Upper lobe of left lung (tissue), 6 donors: ENCODE results near the gene RGS7. TPM values are rescaled to one million over a fixed set of nuclear protein-coding genes. Genes with fewer than 3 reads are reported as not detected.

Source experiments
- ATAC-seq, 2 donors: fragments of 200-7000 bp; cut with Tn5 transposase; one replicate each; pipeline ENCODE4 v1.9.1; 2022; ENCODE audit warnings: mild to moderate bottlenecking in 2 of 2, moderate library complexity in 2 of 2; ENCODE audit not compliant: low FRiP score in 2 of 2
- DNase-seq, 2 donors: peaks; one replicate each; pipeline ENCODE4 v3.0.0-alpha.2; 2019 to 2020
- H3K27ac ChIP-seq, 4 donors: fragments of 200-600 bp; sonication (generic); one replicate each; pipeline ENCODE4 v1.5.1; 2016 to 2019
- H3K27me3 ChIP-seq, 4 donors: fragments of 200-600 bp; sonication (generic); one replicate each; pipeline ENCODE4 v1.5.1; 2017 to 2019
- H3K36me3 ChIP-seq, 4 donors: fragments of 200-600 bp; sonication (generic); one replicate each; pipeline ENCODE4 v1.5.1; 2016 to 2019
- H3K4me1 ChIP-seq, 4 donors: fragments of 200-600 bp; sonication (generic); one replicate each; pipeline ENCODE4 v1.5.1; 2018 to 2019
- H3K4me3 ChIP-seq, 4 donors: fragments of 200-600 bp; sonication (generic); one replicate each; pipeline ENCODE4 v1.5.1; 2017 to 2019; ENCODE audit warnings: mild to moderate bottlenecking in 2 of 4, moderate library complexity in 1 of 4
- H3K9me3 ChIP-seq, 4 donors: fragments of 200-600 bp; sonication (generic); one replicate each; pipeline ENCODE4 v1.5.1; 2018 to 2019
- CTCF ChIP-seq, 6 experiments: fragments of 450-650 bp in 4 of 6; fragments of 200-600 bp in 2 of 6; sonication (generic) in 2 of 6; IDR thresholded peaks; one replicate each; pipeline ENCODE4 v1.5.1; 2016 to 2019; ENCODE audit warnings: antibody characterized with exemption in 6 of 6
- EP300 ChIP-seq, 4 donors: sonication (generic); formaldehyde crosslinking; IDR thresholded peaks; one replicate each; pipeline ENCODE4 v1.5.1; 2017; ENCODE audit warnings: antibody characterized with exemption in 4 of 4, control low read depth in 2 of 4
- POLR2A ChIP-seq, 4 donors: fragments of 450-650 bp; IDR thresholded peaks; one replicate each; pipeline ENCODE4 v1.5.1; 2016 to 2017; ENCODE audit warnings: antibody characterized with exemption in 4 of 4, mild to moderate bottlenecking in 2 of 4
- POLR2AphosphoS5 ChIP-seq, 2 donors: sonication (generic); formaldehyde crosslinking; IDR thresholded peaks; one replicate each; pipeline ENCODE4 v1.5.1; 2017; ENCODE audit warnings: antibody characterized with exemption in 2 of 2
- WGBS, 2 donors: methylation state at CpG; one replicate each; pipeline ENCODE4 v1.1.5; 2017 to 2018; 5-methylcytosine and 5-hydroxymethylcytosine counted together
- total RNA-seq, 6 donors: library from RNA; depleted of rRNA in 4 of 6; stranded (reverse); fragments of >200 nt in 4 of 6; gene quantifications; one replicate each; pipeline versions ENCODE4 v1.1.0 to v1.2.1, GENCODE V29; 2016 to 2021
- donor health status: DM: no; HTN: no; CAD: no; lungs with moderate emphysema.
- donor health status: DM: no; HTN: yes; CAD: no; lungs with severe emphysema.

Gene RGS7
- total RNA-seq, 6 donors from 2014 or later, result 0.15 TPM; not detected in 5

GRCh38 chr1:240827786-240828185, 529.2 kb downstream of the RGS7 start:
- Histone ChIP-seq H3K27me3 (no peaks in the 10 kb centered on the region), H3K27ac (no peak overlapping the region), H3K4me3 (no peak overlapping the region), H3K36me3 (no peaks in the 10 kb centered on the region), H3K9me3 (no peaks in the 10 kb centered on the region), H3K4me1 (no peaks in the 10 kb centered on the region)
- WGBS, 2 donors, result 76 to 89% methylated on average over 1 of the region's 1 CpG
- no peak for DNase-seq
- no peak for TF ChIP-seq POLR2A (IDR thresholded peaks at IDR 0.05)
- no peak for TF ChIP-seq POLR2AphosphoS5 (IDR thresholded peaks at IDR 0.05)
- TF ChIP-seq EP300 (IDR thresholded peaks at IDR 0.05), result no peak
- TF ChIP-seq CTCF (IDR thresholded peaks at IDR 0.05), result no peak
- ATAC-seq, result no peak

DNA sequence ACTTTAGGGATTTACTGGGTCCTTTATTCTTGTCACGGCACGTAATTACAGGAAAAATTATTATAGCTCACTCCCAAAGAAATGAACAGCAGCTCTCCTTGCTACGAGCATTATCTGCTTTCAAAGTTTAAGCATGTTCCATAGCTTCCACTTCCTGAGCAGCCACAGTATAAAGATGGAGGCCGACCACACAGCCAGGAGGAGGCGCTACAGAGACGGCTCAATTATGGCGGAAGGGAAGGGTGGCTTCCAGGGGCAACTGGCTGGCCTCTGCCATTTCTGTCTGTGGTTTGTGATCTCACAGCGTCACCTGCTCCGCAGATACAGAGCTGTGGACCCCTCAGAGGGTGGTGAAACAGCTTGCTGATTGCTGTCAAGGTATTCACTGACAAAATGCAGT, 532.8 kb downstream of the RGS7 start:
- Histone ChIP-seq H3K4me1 (no peaks in the 10 kb centered on the region), H3K27me3 (no peaks in the 10 kb centered on the region), H3K27ac (no peak overlapping the region), H3K4me3 (no peak overlapping the region), H3K9me3 (no peaks in the 10 kb centered on the region), H3K36me3 (no peaks in the 10 kb centered on the region)
- ATAC-seq (no peak), DNase-seq (no peak)
- WGBS, 2 donors, result 81 to 91% methylated on average over 7 to 9 of the region's 9 CpGs
- no peak for TF ChIP-seq POLR2AphosphoS5 (IDR thresholded peaks at IDR 0.05)

GRCh38 chr1:240823357-240823756, 533.6 kb downstream of the RGS7 start:
- H3K27me3 ChIP-seq, result no peaks in the 10 kb centered on the region
- no peak overlapping the region for H3K4me3 ChIP-seq
- ATAC-seq, result peak; percentile 31 to 65
- H3K4me1 ChIP-seq, result no peaks in the 10 kb centered on the region
- WGBS, 2 donors, result 93 to 100% methylated on average over 3 to 24 of the region's 31 CpGs
- no peak overlapping the region for H3K27ac ChIP-seq
- no peaks in the 10 kb centered on the region for H3K36me3 ChIP-seq
- no peaks in the 10 kb centered on the region for H3K9me3 ChIP-seq
- TF ChIP-seq POLR2AphosphoS5 (IDR thresholded peaks at IDR 0.05), result no peak
- TF ChIP-seq CTCF (IDR thresholded peaks at IDR 0.05), result no peak
- no peak for TF ChIP-seq POLR2A (IDR thresholded peaks at IDR 0.05)
- TF ChIP-seq EP300 (IDR thresholded peaks at IDR 0.05), result no peak
- DNase-seq, result peak in 1 of 2 donors; percentile 84

DNA sequence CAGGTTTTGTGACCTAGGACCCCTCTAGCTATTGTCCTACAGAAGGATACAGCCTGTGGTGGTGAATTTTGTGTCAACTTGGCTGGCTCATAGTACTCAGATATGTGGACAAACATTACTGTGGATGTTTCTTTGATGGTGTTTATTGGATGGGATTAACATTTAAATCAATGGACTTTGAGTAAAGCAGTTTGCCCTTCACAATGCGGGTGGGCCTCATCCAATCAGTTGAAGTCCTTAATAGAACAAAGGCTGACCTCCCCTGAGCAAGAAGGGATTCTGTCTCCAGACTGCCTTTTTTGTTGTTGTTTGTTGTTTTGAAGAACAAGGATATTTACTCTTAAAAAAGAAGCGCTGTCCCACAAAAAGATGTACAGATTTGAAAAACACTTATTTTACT, 535.1 kb downstream of the RGS7 start:
- Histone ChIP-seq H3K4me1 (no peaks in the 10 kb centered on the region), H3K4me3 (no peak overlapping the region), H3K27ac (no peak overlapping the region), H3K27me3 (no peaks in the 10 kb centered on the region), H3K36me3 (no peaks in the 10 kb centered on the region), H3K9me3 (no peaks in the 10 kb centered on the region)
- TF ChIP-seq CTCF (IDR thresholded peaks at IDR 0.05), result no peak
- no peak for TF ChIP-seq POLR2AphosphoS5 (IDR thresholded peaks at IDR 0.05)
- DNase-seq, result no peak
- WGBS, 2 donors, result 91 to 93% methylated on average over 2 of the region's 2 CpGs
- no peak for ATAC-seq

- no peaks in the 10 kb centered on the region for H3K4me1 ChIP-seq
- no peak for DNase-seq
- ATAC-seq, result no peak
- TF ChIP-seq CTCF (IDR thresholded peaks at IDR 0.05) (no peak), POLR2A (IDR thresholded peaks at IDR 0.05) (no peak), EP300 (IDR thresholded peaks at IDR 0.05) (no peak), POLR2AphosphoS5 (IDR thresholded peaks at IDR 0.05) (no peak)
- no peaks in the 10 kb centered on the region for H3K9me3 ChIP-seq
- no peaks in the 10 kb centered on the region for H3K27me3 ChIP-seq
- H3K27ac ChIP-seq, result no peak overlapping the region
- H3K4me3 ChIP-seq, result no peak overlapping the region
- 53 to 65% methylated on average over 3 of the region's 3 CpGs for WGBS, 2 donors
- no peaks in the 10 kb centered on the region for H3K36me3 ChIP-seq
Observed at GRCh38 chr1:240820816-240821215, 536.2 kb downstream of the RGS7 start.
